ENCODE results near the gene ARHGEF19.

GRCh38 chr1:16171314-16172151 lies 40.9 kb downstream of the ARHGEF19 start:
- TF ChIP-seq, protein P1, sequence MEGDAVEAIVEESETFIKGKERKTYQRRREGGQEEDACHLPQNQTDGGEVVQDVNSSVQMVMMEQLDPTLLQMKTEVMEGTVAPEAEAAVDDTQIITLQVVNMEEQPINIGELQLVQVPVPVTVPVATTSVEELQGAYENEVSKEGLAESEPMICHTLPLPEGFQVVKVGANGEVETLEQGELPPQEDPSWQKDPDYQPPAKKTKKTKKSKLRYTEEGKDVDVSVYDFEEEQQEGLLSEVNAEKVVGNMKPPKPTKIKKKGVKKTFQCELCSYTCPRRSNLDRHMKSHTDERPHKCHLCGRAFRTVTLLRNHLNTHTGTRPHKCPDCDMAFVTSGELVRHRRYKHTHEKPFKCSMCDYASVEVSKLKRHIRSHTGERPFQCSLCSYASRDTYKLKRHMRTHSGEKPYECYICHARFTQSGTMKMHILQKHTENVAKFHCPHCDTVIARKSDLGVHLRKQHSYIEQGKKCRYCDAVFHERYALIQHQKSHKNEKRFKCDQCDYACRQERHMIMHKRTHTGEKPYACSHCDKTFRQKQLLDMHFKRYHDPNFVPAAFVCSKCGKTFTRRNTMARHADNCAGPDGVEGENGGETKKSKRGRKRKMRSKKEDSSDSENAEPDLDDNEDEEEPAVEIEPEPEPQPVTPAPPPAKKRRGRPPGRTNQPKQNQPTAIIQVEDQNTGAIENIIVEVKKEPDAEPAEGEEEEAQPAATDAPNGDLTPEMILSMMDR (conservative IDR thresholded peaks at IDR 0.05; ENCODE audit: low read length): no peak
- no peak for TF ChIP-seq EZH2phosphoT487 (IDR thresholded peaks at IDR 0.05; ENCODE audit: borderline replicate concordance)
